Measurements from ENCODE around the gene PTPRM. TPM values are rescaled to one million over a fixed set of nuclear protein-coding genes. Genes with fewer than 3 reads are reported as not detected.

Gene PTPRM
- total and polyA plus RNA-seq, 2 of the 8 experiments (the other 6 are each of a cell fraction or from before 2014, with no cell fraction given): 4.1 to 7.0 TPM

GRCh38 chr18:7635948-7636347, 68.8 kb downstream of the PTPRM start:
- Histone ChIP-seq H4K8ac (ENCODE audit: extremely low read depth, insufficient read depth, low read length) (no peak overlapping the region), H3K56ac (replicated peaks; ENCODE audit: insufficient read length, low read depth, low read length) (no peak overlapping the region), H3K9me3 (ENCODE audit: insufficient read depth in 2 of 2, low read depth in 1 of 2, low read length in 1 of 2) (no peaks in the 10 kb centered on the region), H2BK120ac (replicated peaks; ENCODE audit: low read depth, low read length) (no peak overlapping the region), H3K27ac (ENCODE audit: low read depth, low read length) (no peak overlapping the region), H3K18ac (ENCODE audit: extremely low read depth, low read length) (no peak overlapping the region), H2BK20ac (ENCODE audit: low read length) (no peak overlapping the region), H2AK5ac (ENCODE audit: low read depth, low read length) (no peak overlapping the region), H2AFZ (ENCODE audit: low read length) (no peak overlapping the region), H3K4ac (replicated peaks; ENCODE audit: insufficient read length, low read depth, low read length) (no peak overlapping the region), H2BK15ac (ENCODE audit: low read length) (no peak overlapping the region), H4K91ac (replicated peaks; ENCODE audit: insufficient read length, low read length) (no peak overlapping the region), H2BK12ac (ENCODE audit: low read depth, low read length) (no peak overlapping the region), H3K79me2 (ENCODE audit: control insufficient read depth in 1 of 2, insufficient read depth in 2 of 2, low read length in 2 of 2) (no peaks in the 10 kb centered on the region), H4K5ac (ENCODE audit: insufficient read length, low read depth, low read length) (no peak overlapping the region), H3K4me1 (replicated peaks in 1 of 4; ENCODE audit: control insufficient read depth in 3 of 4, insufficient read depth in 4 of 4, low read length in 3 of 4) (no peaks in the 10 kb centered on the region), H3K36me3 (ENCODE audit: control insufficient read depth in 2 of 4, insufficient read depth in 4 of 4, low read length in 3 of 4) (no peaks in the 10 kb centered on the region), H3K23me2 (ENCODE audit: low read depth, low read length) (no peaks in the 10 kb centered on the region), H4K20me1 (replicated peaks in 1 of 2; ENCODE audit: control insufficient read depth in 1 of 2, insufficient read depth in 2 of 2, low read length in 2 of 2) (no peaks in the 10 kb centered on the region), H3K9ac (replicated peaks in 1 of 4; ENCODE audit: extremely low read depth in 1 of 4, low read depth in 3 of 4, low read length in 3 of 4) (no peak overlapping the region), H3K27me3 (replicated peaks in 1 of 4; ENCODE audit: control insufficient read depth in 3 of 4, extremely low read depth in 1 of 4, insufficient read depth in 3 of 4, low read length in 3 of 4) (no peaks in the 10 kb centered on the region), H3K4me2 (ENCODE audit: insufficient read depth in 1 of 2, low read depth in 2 of 2, low read length in 2 of 2) (no peak overlapping the region), H2BK5ac (ENCODE audit: low read depth, low read length) (no peak overlapping the region), H3K23ac (ENCODE audit: insufficient read length) (no peak overlapping the region), H3K79me1 (ENCODE audit: low read depth, low read length) (no peaks in the 10 kb centered on the region), H3K4me3 (ENCODE audit: extremely low read depth in 1 of 4, insufficient read depth in 2 of 4, low read depth in 3 of 4, low read length in 4 of 4) (no peak overlapping the region), H3K14ac (ENCODE audit: insufficient read length) (no peak overlapping the region)
- POLR2A ChIA-PET (ENCODE audit: partially characterized antibody): interaction anchor here (0.7 kb wide), 1 partner anchor 92 kb away, joined by 3 read pairs; no protein-coding TSS in a partner anchor
- CTCF ChIA-PET (ENCODE audit: partially characterized antibody): interaction anchor here (1.0 kb wide), 1 partner anchor 22 kb away, joined by 3 read pairs; no protein-coding TSS in a partner anchor
- 73% methylated on average over 1 of the region's 1 CpG; no CpG with 5 or more reads in 1 of the 2 experiments for WGBS, 2 experiments (ENCODE audit: extremely low coverage in 1 of 2, insufficient coverage in 1 of 2, insufficient read length in 1 of 2, insufficient replicate concordance in 2 of 2, low coverage in 1 of 2, low lambda C conversion rate in 2 of 2, missing lambda C conversion rate in 1 of 2)
- FAIRE-seq (no peak), DNase-seq (ENCODE audit: low read depth in 1 of 2, low spot score in 2 of 2) (no peak)
- no peak for TF ChIP-seq NANOG (IDR thresholded peaks at IDR 0.05; ENCODE audit: insufficient read depth, low read depth, low read length, poor library complexity, severe bottlenecking)
- TF ChIP-seq CREB1 (IDR thresholded peaks at IDR 0.05): no peak
- TF ChIP-seq JUN (IDR thresholded peaks at IDR 0.05; ENCODE audit: low read depth, low read length): no peak
- no peak for TF ChIP-seq CHD1 (IDR thresholded peaks at IDR 0.05; ENCODE audit: low read depth, low read length)
- TF ChIP-seq ATF3 (IDR thresholded peaks at IDR 0.05; ENCODE audit: insufficient read depth, low read depth, low read length): no peak
